H9 (cell line): Measurements from ENCODE around the gene RASL10A. TPM values are rescaled to one million over a fixed set of nuclear protein-coding genes. Genes with fewer than 3 reads are reported as not detected.
A peak's percentile ranks its signal among the peaks of the same experiment; 100 is the strongest.

Experiments
- DNase-seq: peaks from one replicate; pipeline ENCODE4 v3.0.0-alpha.2; 2017
- H2AFZ ChIP-seq: one replicate; pipeline ENCODE4 v1.6.1; 2013; ENCODE audit warnings: mild to moderate bottlenecking, low read length, control low read depth, moderate library complexity
- H2AK5ac ChIP-seq: 2 replicates; pipeline ENCODE4 v1.6.1; 2013; ENCODE audit warnings: low read length, control low read depth, mixed read lengths; ENCODE audit not compliant: insufficient read length
- H2BK120ac ChIP-seq: one replicate; pipeline ENCODE4 v1.6.1; 2013; ENCODE audit warnings: low read depth, mild to moderate bottlenecking, low read length, control low read depth, inconsistent platforms; ENCODE audit not compliant: poor library complexity, severe bottlenecking
- H2BK12ac ChIP-seq: 2 replicates; pipeline ENCODE4 v1.6.1; 2013; ENCODE audit warnings: low read length, control low read depth, mixed read lengths, low read depth; ENCODE audit not compliant: insufficient read length
- H2BK15ac ChIP-seq: 2 replicates; pipeline ENCODE4 v1.6.1; 2013; ENCODE audit warnings: low read depth, low read length, control low read depth
- H2BK20ac ChIP-seq: one replicate; pipeline ENCODE4 v1.6.1; 2013; ENCODE audit warnings: low read depth, mild to moderate bottlenecking, low read length, control low read depth, inconsistent platforms; ENCODE audit not compliant: poor library complexity, severe bottlenecking
- H2BK5ac ChIP-seq: 2 replicates; pipeline ENCODE4 v1.6.1; 2013; ENCODE audit warnings: low read length, control low read depth, mixed read lengths; ENCODE audit not compliant: insufficient read length
- H3K14ac ChIP-seq: 2 replicates; pipeline ENCODE4 v1.6.1; 2013; ENCODE audit warnings: low read length, control low read depth; ENCODE audit not compliant: insufficient read depth
- H3K18ac ChIP-seq: 2 replicates; pipeline ENCODE4 v1.6.1; 2013; ENCODE audit warnings: low read depth, mild to moderate bottlenecking, mixed read lengths, low read length, control low read depth; ENCODE audit not compliant: insufficient read length
- H3K23ac ChIP-seq: 2 replicates; pipeline ENCODE4 v1.6.1; 2013; ENCODE audit warnings: low read length, control low read depth, mixed read lengths, low read depth; ENCODE audit not compliant: insufficient read length
- H3K23me2 ChIP-seq: 2 replicates; pipeline ENCODE4 v1.6.1; 2013; ENCODE audit warnings: low read depth, mild to moderate bottlenecking, mixed read lengths, low read length, control low read depth; ENCODE audit not compliant: insufficient read length, poor library complexity, severe bottlenecking
- H3K27ac ChIP-seq: 2 replicates; pipeline ENCODE4 v1.5.1; 2013; ENCODE audit warnings: low read length, control low read depth, mixed read lengths, low read depth; ENCODE audit not compliant: insufficient read length
- H3K27me3 ChIP-seq: 2 replicates; pipeline ENCODE4 v1.6.1; 2013; ENCODE audit warnings: low read length, control low read depth, inconsistent platforms; ENCODE audit not compliant: insufficient read depth
- H3K4ac ChIP-seq: 2 replicates; pipeline ENCODE4 v1.6.1; 2013; ENCODE audit warnings: low read depth, mild to moderate bottlenecking, control low read depth, inconsistent platforms, low read length, moderate library complexity
- H3K4me1 ChIP-seq: 2 replicates; pipeline ENCODE4 v1.6.1; 2013; ENCODE audit warnings: low read length, control low read depth, inconsistent platforms; ENCODE audit not compliant: insufficient read depth
- H3K4me2 ChIP-seq: 2 replicates; pipeline ENCODE4 v1.6.1; 2013; ENCODE audit warnings: low read length, control low read depth, mixed read lengths; ENCODE audit not compliant: insufficient read length, insufficient read depth
- H3K56ac ChIP-seq: 2 replicates; pipeline ENCODE4 v1.6.1; 2013; ENCODE audit warnings: low read depth, mild to moderate bottlenecking, mixed read lengths, low read length, control low read depth; ENCODE audit not compliant: insufficient read length
- H3K79me1 ChIP-seq: 2 replicates; pipeline ENCODE4 v1.6.1; 2013; ENCODE audit warnings: low read depth, mild to moderate bottlenecking, moderate library complexity, low read length, control low read depth, inconsistent platforms; ENCODE audit not compliant: insufficient read depth, poor library complexity, severe bottlenecking
- H3K79me2 ChIP-seq: 2 replicates; pipeline ENCODE4 v1.6.1; 2013; ENCODE audit warnings: low read length, control low read depth, inconsistent platforms; ENCODE audit not compliant: insufficient read depth
- H3K9ac ChIP-seq: 2 replicates; pipeline ENCODE4 v1.6.1; 2013; ENCODE audit warnings: low read length, control low read depth, mixed read lengths; ENCODE audit not compliant: insufficient read length; ENCODE audit errors: extremely low read depth
- H3K9me3 ChIP-seq: one replicate; pipeline ENCODE4 v1.6.1; 2013; ENCODE audit warnings: low read depth, low read length, inconsistent platforms; ENCODE audit not compliant: control insufficient read depth
- H3T11ph ChIP-seq: one replicate; pipeline ENCODE4 v1.6.1; 2013; ENCODE audit warnings: mild to moderate bottlenecking, low read length, control low read depth, inconsistent platforms
- H4K20me1 ChIP-seq: one replicate; pipeline ENCODE4 v1.6.1; 2013; ENCODE audit not compliant: control insufficient read depth, insufficient read length, insufficient read depth
- H4K5ac ChIP-seq: 2 replicates; pipeline ENCODE4 v1.6.1; 2013; ENCODE audit warnings: low read depth, mild to moderate bottlenecking, mixed read lengths, low read length, control low read depth; ENCODE audit not compliant: insufficient read length
- H4K8ac ChIP-seq: replicated peaks from 2 replicates; pipeline ENCODE4 v1.6.1; 2013; ENCODE audit warnings: low read length, control low read depth, mixed read lengths, low read depth; ENCODE audit not compliant: insufficient read length
- H4K91ac ChIP-seq: 2 replicates; pipeline ENCODE4 v1.6.1; 2013; ENCODE audit warnings: low read depth, mild to moderate bottlenecking, moderate library complexity, mixed read lengths, low read length, control low read depth; ENCODE audit not compliant: insufficient read length
- H3K27ac Mint-ChIP-seq, 3 experiments: 2 replicates in 2 of 3; 3 replicates in 1 of 3; pipeline ENCODE4 v1.8.0; 2020 to 2021; ENCODE audit warnings: mixed read lengths in 3 of 3, mild to moderate bottlenecking in 1 of 3, moderate library complexity in 1 of 3
- H3K27me3 Mint-ChIP-seq: 2 replicates; pipeline ENCODE4 v1.8.0; 2021; ENCODE audit warnings: low read depth, mild to moderate bottlenecking, moderate library complexity, mixed read lengths
- H3K36me3 Mint-ChIP-seq, 3 experiments: 2 replicates in 2 of 3; 3 replicates in 1 of 3; pipeline ENCODE4 v1.8.0; 2020 to 2021; ENCODE audit warnings: low read depth in 3 of 3, mixed read lengths in 3 of 3; ENCODE audit not compliant: insufficient read depth in 1 of 3
- H3K4me1 Mint-ChIP-seq, 2 experiments: 2 replicates each; pipeline ENCODE4 v1.8.0; 2020; ENCODE audit warnings: mixed read lengths in 2 of 2
- H3K4me3 Mint-ChIP-seq, 2 experiments: 2 replicates in 1 of 2; 3 replicates in 1 of 2; pipeline ENCODE4 v1.8.0; 2020 to 2021; ENCODE audit warnings: mild to moderate bottlenecking in 2 of 2, mixed read lengths in 2 of 2, moderate library complexity in 1 of 2
- H3K9me3 Mint-ChIP-seq, 2 experiments: 2 replicates in 1 of 2; 3 replicates in 1 of 2; pipeline ENCODE4 v1.8.0; 2020; ENCODE audit warnings: mild to moderate bottlenecking in 2 of 2, mixed read lengths in 2 of 2, moderate library complexity in 1 of 2
- WGBS: extraction: QIAGEN DNeasy Blood & Tissue Kit; methylation state at CpG from one replicate; pipeline ENCODE4 v1.1.7; 2013; ENCODE audit warnings: missing lambda C conversion rate, low lambda C conversion rate, mixed read lengths; ENCODE audit not compliant: insufficient read length; ENCODE audit errors: extremely low coverage; 5-methylcytosine and 5-hydroxymethylcytosine counted together
- total RNA-seq: library from RNA; stranded (reverse); gene quantifications from 2 replicates; pipeline ENCODE4 v1.2.1, GENCODE V29; 2021
- TF ChIP-seq, protein P1 (sequence below): fragments of 200-600 bp; sonication (generic); conservative IDR thresholded peaks from 3 replicates; pipeline ENCODE4 v1.8.0; 2021; ENCODE audit warnings: antibody characterized with exemption, mild to moderate bottlenecking

Gene RASL10A
- total RNA-seq, 1 experiment from 2014 or later, result 0.90 TPM

- Histone ChIP-seq H4K8ac (no peak overlapping the region), H3K4me2 (no peak overlapping the region), H3K23ac (no peak overlapping the region), H3K18ac (no peak overlapping the region), H3T11ph (no peak overlapping the region), H2BK5ac (no peak overlapping the region), H2AFZ (no peak overlapping the region), H3K9ac (no peak overlapping the region), H2BK20ac (no peak overlapping the region), H4K91ac (no peak overlapping the region), H2BK12ac (no peak overlapping the region), H3K56ac (no peak overlapping the region), H3K14ac (no peak overlapping the region), H3K79me2 (no peaks in the 10 kb centered on the region), H3K79me1 (no peaks in the 10 kb centered on the region), H3K27ac (no peak overlapping the region), H2BK15ac (no peak overlapping the region), H3K4ac (no peak overlapping the region), H3K4me1 (no peaks in the 10 kb centered on the region), H3K27me3 (no peaks in the 10 kb centered on the region), H4K5ac (no peak overlapping the region), H4K20me1 (no peaks in the 10 kb centered on the region), H2AK5ac (no peak overlapping the region), H3K9me3 (no peaks in the 10 kb centered on the region), H3K23me2 (no peaks in the 10 kb centered on the region), H2BK120ac (no peak overlapping the region)
- Mint-ChIP-seq H3K27ac (0 out of 7 replicates have a peak overlapping the region, but pooled peaks of 1 of the 3 experiments have one; percentile 13), H3K4me3 (no peak overlapping the region), H3K27me3 (no peaks in the 10 kb centered on the region), H3K4me1 (peaks cover under 1 to 1% of the 10 kb centered on the region in 2 experiments; a peak in 2 of 4 replicates), H3K36me3 (peaks cover 3 to 19% (median 18%) of the 10 kb centered on the region in 3 experiments; a peak in 5 of 7 replicates), H3K9me3 (no peaks in the 10 kb centered on the region)
- TF ChIP-seq, protein P1, sequence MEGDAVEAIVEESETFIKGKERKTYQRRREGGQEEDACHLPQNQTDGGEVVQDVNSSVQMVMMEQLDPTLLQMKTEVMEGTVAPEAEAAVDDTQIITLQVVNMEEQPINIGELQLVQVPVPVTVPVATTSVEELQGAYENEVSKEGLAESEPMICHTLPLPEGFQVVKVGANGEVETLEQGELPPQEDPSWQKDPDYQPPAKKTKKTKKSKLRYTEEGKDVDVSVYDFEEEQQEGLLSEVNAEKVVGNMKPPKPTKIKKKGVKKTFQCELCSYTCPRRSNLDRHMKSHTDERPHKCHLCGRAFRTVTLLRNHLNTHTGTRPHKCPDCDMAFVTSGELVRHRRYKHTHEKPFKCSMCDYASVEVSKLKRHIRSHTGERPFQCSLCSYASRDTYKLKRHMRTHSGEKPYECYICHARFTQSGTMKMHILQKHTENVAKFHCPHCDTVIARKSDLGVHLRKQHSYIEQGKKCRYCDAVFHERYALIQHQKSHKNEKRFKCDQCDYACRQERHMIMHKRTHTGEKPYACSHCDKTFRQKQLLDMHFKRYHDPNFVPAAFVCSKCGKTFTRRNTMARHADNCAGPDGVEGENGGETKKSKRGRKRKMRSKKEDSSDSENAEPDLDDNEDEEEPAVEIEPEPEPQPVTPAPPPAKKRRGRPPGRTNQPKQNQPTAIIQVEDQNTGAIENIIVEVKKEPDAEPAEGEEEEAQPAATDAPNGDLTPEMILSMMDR, result no peak
- no CpG with 5 or more reads among the region's 9 CpGs for WGBS
- no peak for DNase-seq
These were observed 10.4 kb upstream of the RASL10A start for GRCh38 chr22:29325785-29326315.
